ENCODE results near the gene TRAPPC12.

- TF ChIP-seq CTCF (IDR thresholded peaks at IDR 0.05 in 4 of 5, conservative IDR thresholded peaks at IDR 0.05 in 1 of 5) (no peak), POLR2A (IDR thresholded peaks at IDR 0.05) (no peak)
Measured at GRCh38 chr2:3472296-3472695, 92.8 kb downstream of the TRAPPC12 start.
